Fibroblast of lung (primary cell): ENCODE measurements around the gene DLGAP1. TPM values are rescaled to one million over a fixed set of nuclear protein-coding genes. Genes with fewer than 3 reads are reported as not detected.

Experiments used
- DNase-seq, 2 donors: peaks; one replicate each; pipeline versions ENCODE4 v3.0.0 to v3.0.0-alpha.2; 2010; ENCODE audit warnings: low read depth in 2 of 2
- H2AFZ ChIP-seq: 2 replicates; pipeline ENCODE4 v1.5.1; 2012; ENCODE audit warnings: low read length, control low read depth, inconsistent platforms
- H3K27ac ChIP-seq: 2 replicates; pipeline ENCODE4 v1.5.1; 2011; ENCODE audit warnings: low read length, control low read depth; ENCODE audit not compliant: insufficient read depth
- H3K27me3 ChIP-seq: 2 replicates; pipeline ENCODE4 v1.5.1; 2011; ENCODE audit warnings: mild to moderate bottlenecking, low read length; ENCODE audit not compliant: control insufficient read depth, insufficient read depth
- H3K36me3 ChIP-seq: 2 replicates; pipeline ENCODE4 v1.5.1; 2011; ENCODE audit warnings: low read length; ENCODE audit not compliant: control insufficient read depth, insufficient read depth
- H3K4me1 ChIP-seq: 2 replicates; pipeline ENCODE4 v1.5.1; 2011; ENCODE audit warnings: low read length; ENCODE audit not compliant: control insufficient read depth, insufficient read depth; ENCODE audit errors: extremely low read depth
- H3K4me2 ChIP-seq: 2 replicates; pipeline ENCODE4 v1.5.1; 2011; ENCODE audit warnings: low read length, control low read depth; ENCODE audit not compliant: insufficient read depth; ENCODE audit errors: extremely low read depth
- H3K4me3 ChIP-seq, 4 experiments: fragments of 200-600 bp in 1 of 4; sonication (generic) in 1 of 4; replicated peaks in 1 of 4; 2 replicates each; pipeline ENCODE4 v1.5.1; 2011 to 2016; ENCODE audit warnings: low read length in 4 of 4, low read depth in 3 of 4, mild to moderate bottlenecking in 3 of 4, control low read depth in 2 of 4, inconsistent platforms in 1 of 4, mixed read lengths in 1 of 4; ENCODE audit not compliant: insufficient read depth in 1 of 4; ENCODE audit errors: control extremely low read depth in 1 of 4
- H3K79me2 ChIP-seq: 2 replicates; pipeline ENCODE4 v1.5.1; 2012; ENCODE audit warnings: mild to moderate bottlenecking, low read length, inconsistent platforms; ENCODE audit not compliant: control insufficient read depth, insufficient read depth
- H3K9ac ChIP-seq: 2 replicates; pipeline ENCODE4 v1.5.1; 2011; ENCODE audit warnings: mild to moderate bottlenecking, low read length, control low read depth; ENCODE audit not compliant: insufficient read depth
- H3K9me3 ChIP-seq: 2 replicates; pipeline ENCODE4 v1.5.1; 2012; ENCODE audit warnings: low read depth, low read length; ENCODE audit not compliant: control insufficient read depth, insufficient read depth
- H4K20me1 ChIP-seq: 2 replicates; pipeline ENCODE4 v1.5.1; 2011; ENCODE audit warnings: low read length; ENCODE audit not compliant: control insufficient read depth, insufficient read depth; ENCODE audit errors: extremely low read depth
- CTCF ChIP-seq, 2 donors: IDR thresholded peaks in 1 of 2; conservative IDR thresholded peaks in 1 of 2; 1 replicate in 1 of 2; 2 replicates in 1 of 2; pipeline ENCODE4 v1.5.1; 2011 to 2012; ENCODE audit warnings: low read length in 2 of 2, control low read depth in 1 of 2, inconsistent platforms in 1 of 2, low read depth in 1 of 2, mild to moderate bottlenecking in 1 of 2
- EZH2 ChIP-seq: IDR thresholded peaks from 2 replicates; pipeline ENCODE4 v1.5.1; 2012; ENCODE audit warnings: low read length, control low read depth, mild to moderate bottlenecking; ENCODE audit errors: missing control alignments
- polyA plus RNA-seq, 2 donors: library from polyadenylated mRNA; depleted of rRNA in 1 of 2; stranded (reverse) in 1 of 2; unstranded in 1 of 2; fragments of >200 nt; gene quantifications; 2 replicates each; pipeline ENCODE4 v1.2.1, GENCODE V29; 2011 to 2012; ENCODE audit warnings: missing spikeins in 1 of 2
- total RNA-seq: library from RNA; depleted of rRNA; stranded (reverse); fragments of >200 nt; gene quantifications from 2 replicates; pipeline ENCODE4 v1.2.1, GENCODE V29; 2014

The DLGAP1 gene
- total and polyA plus RNA-seq, 2 donors (not counting 1 experiment from before 2014, with no cell fraction given): 0.16 to 0.17 TPM

DNA sequence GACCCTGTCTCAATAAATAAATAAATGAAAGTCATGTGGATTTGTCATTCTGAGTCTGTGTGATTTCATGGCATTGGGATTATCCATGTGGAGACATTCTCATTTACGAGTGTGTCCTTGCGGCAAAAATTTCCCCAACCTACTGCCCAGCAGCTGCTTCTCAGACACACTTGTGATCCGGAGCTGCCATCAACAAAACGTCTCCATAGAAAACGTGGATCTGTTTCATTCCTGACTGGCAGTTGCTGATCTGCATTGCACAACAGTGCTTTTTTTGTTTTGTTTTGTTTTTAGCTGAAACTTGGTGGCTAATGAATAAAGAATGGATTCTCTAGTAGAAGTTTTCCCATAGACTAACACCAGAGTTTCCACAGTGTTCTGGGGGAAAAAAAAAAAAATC, 930.4 kb downstream of the DLGAP1 start:
- H3K9ac ChIP-seq: no peak overlapping the region
- H3K27me3 ChIP-seq: peaks cover 8% of the 10 kb centered on the region
- H3K9me3 ChIP-seq: no peaks in the 10 kb centered on the region
- H3K36me3 ChIP-seq: no peaks in the 10 kb centered on the region
- no peaks in the 10 kb centered on the region for H4K20me1 ChIP-seq
- no peak overlapping the region for H3K27ac ChIP-seq
- TF ChIP-seq EZH2 (no peak), CTCF (conservative IDR thresholded peaks at IDR 0.05 in 1 of 2, IDR thresholded peaks at IDR 0.05 in 1 of 2; ENCODE audit: low read depth in 1 of 2, low read length in 2 of 2) (no peak)
- H3K4me3 ChIP-seq: no peak overlapping the region
- no peaks in the 10 kb centered on the region for H3K4me1 ChIP-seq
- no peak overlapping the region for H2AFZ ChIP-seq
- H3K79me2 ChIP-seq: no peaks in the 10 kb centered on the region
- no peak for DNase-seq
- H3K4me2 ChIP-seq: no peak overlapping the region

- Histone ChIP-seq H3K79me2 (no peaks in the 10 kb centered on the region), H4K20me1 (no peaks in the 10 kb centered on the region), H3K36me3 (no peaks in the 10 kb centered on the region), H3K9ac (no peak overlapping the region), H3K4me2 (no peak overlapping the region), H3K9me3 (no peaks in the 10 kb centered on the region), H3K27ac (no peak overlapping the region), H3K4me1 (no peaks in the 10 kb centered on the region), H2AFZ (no peak overlapping the region), H3K4me3 (no peak overlapping the region), H3K27me3 (peaks cover 8% of the 10 kb centered on the region)
- TF ChIP-seq CTCF (conservative IDR thresholded peaks at IDR 0.05 in 1 of 2, IDR thresholded peaks at IDR 0.05 in 1 of 2; ENCODE audit: low read depth in 1 of 2, low read length in 2 of 2): no peak
- no peak for TF ChIP-seq EZH2
- DNase-seq: no peak
Observed at GRCh38 chr18:3520230-3521085, 934.6 kb downstream of the DLGAP1 start.

DNA sequence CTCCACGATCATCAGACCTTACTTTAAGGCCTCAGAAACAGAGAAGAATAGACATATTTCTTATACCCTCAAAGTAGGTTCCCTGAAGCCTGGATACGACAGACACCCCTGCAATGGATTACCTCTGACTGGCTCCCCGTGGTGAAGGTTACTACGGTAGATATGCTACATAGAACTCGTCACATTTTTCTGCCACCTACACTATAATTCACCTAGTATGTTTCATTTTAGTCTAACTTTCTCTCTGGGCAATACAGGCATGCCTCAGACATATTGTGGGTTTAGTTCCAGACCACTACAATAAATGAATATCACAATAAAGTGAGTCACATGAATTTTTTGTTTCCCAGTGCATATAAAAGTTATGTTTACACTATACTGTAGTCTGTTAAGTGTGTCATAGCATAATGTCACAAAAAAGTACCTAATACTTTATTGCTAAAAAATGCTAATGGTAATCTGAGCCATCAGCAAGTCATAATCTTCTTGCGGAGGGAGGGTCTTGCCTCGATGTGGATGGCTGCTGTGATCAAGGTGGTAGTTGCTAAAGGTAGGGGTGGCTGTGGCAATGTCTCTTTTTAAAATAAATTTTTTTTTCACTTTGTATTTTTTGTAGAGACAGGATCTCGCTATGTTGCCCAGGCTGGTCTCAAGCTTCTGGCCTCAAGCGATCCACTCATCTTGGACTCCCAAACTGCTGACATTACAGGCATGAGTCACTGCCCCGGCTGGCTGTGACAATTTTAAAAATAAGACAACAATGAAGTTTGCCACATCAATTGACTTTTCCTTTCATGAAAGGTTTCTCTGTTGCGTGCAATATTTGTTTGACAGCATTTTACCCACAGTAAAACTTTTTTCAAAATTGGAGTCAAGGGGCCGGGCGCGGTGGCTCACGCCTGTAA, 940.5 kb downstream of the DLGAP1 start:
- Histone ChIP-seq H3K27me3 (no peaks in the 10 kb centered on the region), H3K79me2 (no peaks in the 10 kb centered on the region), H3K9ac (no peak overlapping the region), H4K20me1 (no peaks in the 10 kb centered on the region), H3K4me3 (no peak overlapping the region), H3K9me3 (no peaks in the 10 kb centered on the region), H3K4me2 (no peak overlapping the region), H3K36me3 (no peaks in the 10 kb centered on the region), H3K27ac (no peak overlapping the region), H2AFZ (no peak overlapping the region), H3K4me1 (peaks cover 3% of the 10 kb centered on the region)
- TF ChIP-seq EZH2 (no peak), CTCF (conservative IDR thresholded peaks at IDR 0.05 in 1 of 2, IDR thresholded peaks at IDR 0.05 in 1 of 2; ENCODE audit: low read depth in 1 of 2, low read length in 2 of 2) (no peak)
- peak in 1 of 2 donors; percentile 49 for DNase-seq
